Uterus (tissue), 2 donors: ENCODE measurements around the gene BMPR2.

Source experiments
- CTCF ChIP-seq, 4 experiments: fragments of 200-600 bp in 2 of 4; fragments of 450-650 bp in 2 of 4; sonication (generic) in 2 of 4; IDR thresholded peaks; one replicate each; pipeline ENCODE4 v1.5.1; 2016 to 2019; ENCODE audit warnings: antibody characterized with exemption in 4 of 4, mild to moderate bottlenecking in 2 of 4, moderate library complexity in 1 of 4
- POLR2A ChIP-seq, 2 donors: fragments of 450-650 bp; IDR thresholded peaks; one replicate each; pipeline ENCODE4 v1.6.1; 2016; ENCODE audit warnings: antibody characterized with exemption in 2 of 2, mild to moderate bottlenecking in 1 of 2, moderate library complexity in 1 of 2

- no peak for TF ChIP-seq CTCF (IDR thresholded peaks at IDR 0.05)
- TF ChIP-seq POLR2A (IDR thresholded peaks at IDR 0.05), result no peak
Measured at GRCh38 chr2:202442882-202443281, 66.8 kb downstream of the BMPR2 start.
